HG03025 (cell line): ENCODE measurements around the gene RBM41.

ENCODE experiments used
- ATAC-seq: cut with Tn5 transposase; IDR thresholded peaks from one replicate; pipeline ENCODE4 v1.9.1; 2021; ENCODE audit warnings: mild to moderate bottlenecking, moderate library complexity; ENCODE audit not compliant: unreplicated experiment, low FRiP score

Gene RBM41

GRCh38 chrX:107047622-107048021, 71.0 kb downstream of the RBM41 start:
- no peak for ATAC-seq

GRCh38 chrX:107029752-107030151, 88.9 kb downstream of the RBM41 start:
- ATAC-seq: no peak

- no peak for ATAC-seq
Measured at GRCh38 chrX:107025545-107025944, 93.1 kb downstream of the RBM41 start.

GRCh38 chrX:107014936-107015335, 103.7 kb downstream of the RBM41 start:
- ATAC-seq: no peak
